ENCODE results near the gene ADAM15. TPM values are rescaled to one million over a fixed set of nuclear protein-coding genes. Genes with fewer than 3 reads are reported as not detected.

Gene ADAM15
- total RNA-seq, 4 donors from 2014 or later = 65.4 to 115 (median 100.0) TPM

- H3K36me3 ChIP-seq = peaks cover 0 to 13% of the 10 kb centered on the region in 2 donors
- H3K4me3 ChIP-seq = no peak overlapping the region
- TF ChIP-seq EP300 (IDR thresholded peaks at IDR 0.05) (no peak), CTCF (IDR thresholded peaks at IDR 0.05) (no peak), POLR2AphosphoS5 (IDR thresholded peaks at IDR 0.05) (no peak), POLR2A (IDR thresholded peaks at IDR 0.05) (no peak)
- WGBS, 2 donors (ENCODE audit: low coverage in 1 of 2) = 50 to 57% methylated on average over 1 of the region's 8 CpGs
- peaks cover 0 to 53% (median 23%) of the 10 kb centered on the region in 3 donors for H3K4me1 ChIP-seq
- no peaks in the 10 kb centered on the region for H3K9me3 ChIP-seq
- no peaks in the 10 kb centered on the region for H3K27me3 ChIP-seq
- ATAC-seq = no peak
- no peak overlapping the region for H3K27ac ChIP-seq
These were observed 15.7 kb downstream of the ADAM15 start for GRCh38 chr1:155066777-155067176.

- no peaks in the 10 kb centered on the region for H3K27me3 ChIP-seq
- peaks cover 0 to 37% (median 7%) of the 10 kb centered on the region in 3 donors for H3K4me1 ChIP-seq
- peaks cover 0 to 9% of the 10 kb centered on the region in 2 donors for H3K36me3 ChIP-seq
- no peak overlapping the region for H3K27ac ChIP-seq
- ATAC-seq = no peak
- TF ChIP-seq CTCF (IDR thresholded peaks at IDR 0.05) (no peak), POLR2A (IDR thresholded peaks at IDR 0.05) (no peak), POLR2AphosphoS5 (IDR thresholded peaks at IDR 0.05) (no peak), EP300 (IDR thresholded peaks at IDR 0.05) (no peak)
- no peaks in the 10 kb centered on the region for H3K9me3 ChIP-seq
- H3K4me3 ChIP-seq = no peak overlapping the region
- WGBS, 2 donors (ENCODE audit: low coverage in 1 of 2) = 100% methylated on average over 1 of the region's 3 CpGs; no CpG with 5 or more reads in 1 of the 2 donors
These were observed 17.5 kb downstream of the ADAM15 start for GRCh38 chr1:155068599-155068998.

GRCh38 chr1:155069551-155070157 lies 18.5 kb downstream of the ADAM15 start:
- WGBS, 2 donors (ENCODE audit: low coverage in 1 of 2) = no CpG with 5 or more reads among the region's 7 CpGs

GRCh38 chr1:155070158-155070621 lies 19.1 kb downstream of the ADAM15 start:
- no peak for TF ChIP-seq POLR2AphosphoS5 (IDR thresholded peaks at IDR 0.05)
- no peak for TF ChIP-seq CTCF (IDR thresholded peaks at IDR 0.05)
- TF ChIP-seq EP300 (IDR thresholded peaks at IDR 0.05) = no peak
- no peak for TF ChIP-seq POLR2A (IDR thresholded peaks at IDR 0.05)
- Histone ChIP-seq H3K9me3 (no peaks in the 10 kb centered on the region), H3K4me3 (peak overlapping the region in 1 of 2 donors; percentile 55), H3K4me1 (peaks cover 0 to 23% (median 7%) of the 10 kb centered on the region in 3 donors), H3K36me3 (peaks cover 0 to 9% of the 10 kb centered on the region in 2 donors), H3K27ac (peak overlapping the region in 3 of 4 donors; percentile 59 to 82 (median 74)), H3K27me3 (no peaks in the 10 kb centered on the region)
- 37% methylated on average over 6 of the region's 28 CpGs; no CpG with 5 or more reads in 1 of the 2 donors for WGBS, 2 donors (ENCODE audit: low coverage in 1 of 2)
- ATAC-seq = no peak

More at GRCh38 chr1:155069551-155070157, 18.5 kb downstream of the ADAM15 start:
- Histone ChIP-seq H3K9me3 (no peaks in the 10 kb centered on the region), H3K27me3 (no peaks in the 10 kb centered on the region), H3K4me3 (no peak overlapping the region), H3K4me1 (peaks cover 0 to 27% (median 7%) of the 10 kb centered on the region in 3 donors), H3K27ac (no peak overlapping the region), H3K36me3 (peaks cover 0 to 9% of the 10 kb centered on the region in 2 donors)
- ATAC-seq = no peak
- TF ChIP-seq POLR2AphosphoS5 (IDR thresholded peaks at IDR 0.05) (no peak), POLR2A (IDR thresholded peaks at IDR 0.05) (no peak), EP300 (IDR thresholded peaks at IDR 0.05) (no peak), CTCF (IDR thresholded peaks at IDR 0.05) (no peak)

Data from gastroesophageal sphincter (tissue), 4 donors.